ENCODE data around the gene ABAT.

The ABAT gene

DNA sequence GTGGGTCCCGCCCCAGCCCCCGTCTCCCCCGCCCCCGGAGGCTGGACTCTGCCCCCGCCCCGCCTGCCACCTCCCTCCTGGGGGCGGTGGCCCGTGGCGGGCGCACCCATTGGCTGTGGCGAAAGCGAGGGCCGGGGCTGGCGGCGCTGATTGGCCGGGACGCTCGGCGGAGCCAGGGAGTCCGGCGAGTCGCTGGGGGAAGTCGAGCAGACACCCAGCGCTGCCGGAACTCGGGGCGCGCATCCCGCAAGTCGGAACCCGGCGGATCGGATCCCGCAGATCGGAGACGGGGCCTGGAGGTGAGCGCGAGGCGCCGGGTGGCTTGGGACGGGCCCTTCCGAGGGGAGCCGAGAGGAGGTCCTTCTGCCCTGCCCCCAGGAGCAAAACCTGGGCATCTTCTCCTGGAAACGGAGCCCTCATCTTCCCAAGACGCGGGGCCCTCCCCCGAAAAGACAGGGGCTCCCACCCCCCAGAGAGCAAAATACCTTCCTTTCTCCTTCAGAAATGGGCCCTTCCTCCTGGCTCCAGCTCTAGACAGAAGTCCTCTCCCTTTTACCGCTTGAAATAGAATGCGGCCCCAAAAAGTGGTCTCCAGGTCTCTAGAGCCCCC lies at the start of gene ABAT:
TSS of gene ABAT (plus strand) at position 205 of the 610 bp plus-strand sequence. CDS start 61,123 bp downstream, outside the sequence.
- DNase-seq (ENCODE audit: low spot score), result peak; percentile 93

DNA sequence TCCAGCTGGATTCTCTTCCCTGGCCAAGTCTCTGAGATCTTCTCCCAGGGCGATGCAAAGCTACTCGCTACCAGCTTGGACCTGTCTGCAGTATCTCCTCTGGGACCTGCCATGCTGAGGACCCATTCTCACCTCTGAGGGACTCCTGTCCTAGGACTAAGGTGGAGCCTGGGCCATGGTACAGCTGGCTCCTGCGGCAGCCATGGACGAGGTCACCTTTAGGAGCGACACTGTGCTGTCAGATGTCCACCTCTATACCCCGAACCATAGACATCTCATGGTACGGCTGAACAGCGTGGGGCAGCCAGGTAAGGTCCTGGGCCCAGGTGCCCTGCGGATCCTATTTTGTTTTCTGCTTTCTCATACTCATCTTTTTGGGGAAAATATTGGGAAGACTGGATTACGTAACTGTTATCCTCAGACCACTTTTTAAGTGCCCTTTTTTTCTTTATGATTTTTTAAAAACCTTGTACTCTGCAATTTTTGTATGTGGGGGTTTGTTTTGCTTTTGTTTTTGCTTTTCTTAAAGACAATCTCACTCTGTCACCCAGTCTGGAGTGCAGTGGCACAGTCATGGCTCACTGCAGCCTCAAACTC lies 48.8 kb upstream of the ABAT start:
- no peak for DNase-seq (ENCODE audit: low spot score)

DNA sequence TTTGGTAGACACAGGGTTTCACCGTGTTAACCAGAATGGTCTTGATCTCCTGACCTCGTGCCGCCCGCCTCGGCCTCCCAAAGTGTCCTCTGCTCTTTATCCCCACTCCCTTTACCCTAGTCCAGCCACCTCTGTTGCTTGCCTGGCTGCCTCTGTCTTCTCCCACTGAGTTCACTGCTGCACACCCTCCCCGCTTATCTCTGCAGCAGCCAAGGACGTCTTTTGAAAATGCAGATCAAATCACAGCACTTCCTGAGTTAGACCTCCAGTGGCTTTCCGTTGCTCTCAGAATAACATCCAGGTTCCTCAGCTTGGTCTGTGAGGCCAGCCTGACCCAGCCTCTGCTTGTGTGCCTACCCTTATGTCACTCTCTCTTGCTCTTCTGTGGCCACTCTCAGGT lies 47.5 kb upstream of the ABAT start:
- DNase-seq (ENCODE audit: low spot score), result no peak

DNA sequence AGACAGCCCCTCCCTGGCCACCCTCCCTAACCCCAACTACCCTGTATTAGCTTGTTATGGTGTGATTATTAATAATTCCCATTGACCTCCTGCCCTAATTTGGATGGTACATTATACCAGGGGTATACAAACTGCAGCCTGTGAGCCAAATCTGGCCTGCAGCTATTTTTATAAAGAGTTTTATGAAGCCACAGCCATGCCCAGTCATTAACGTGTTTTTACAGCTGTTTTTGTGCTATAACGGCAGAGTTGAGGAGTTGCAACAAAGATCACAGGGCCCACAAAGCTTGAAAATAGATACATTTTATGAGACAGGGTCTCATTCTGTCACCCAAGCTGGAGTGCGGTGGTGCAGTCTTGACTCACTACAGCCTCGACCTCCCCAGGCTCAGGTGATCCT lies 47.0 kb upstream of the ABAT start:
- DNase-seq (ENCODE audit: low spot score), result no peak

DNA sequence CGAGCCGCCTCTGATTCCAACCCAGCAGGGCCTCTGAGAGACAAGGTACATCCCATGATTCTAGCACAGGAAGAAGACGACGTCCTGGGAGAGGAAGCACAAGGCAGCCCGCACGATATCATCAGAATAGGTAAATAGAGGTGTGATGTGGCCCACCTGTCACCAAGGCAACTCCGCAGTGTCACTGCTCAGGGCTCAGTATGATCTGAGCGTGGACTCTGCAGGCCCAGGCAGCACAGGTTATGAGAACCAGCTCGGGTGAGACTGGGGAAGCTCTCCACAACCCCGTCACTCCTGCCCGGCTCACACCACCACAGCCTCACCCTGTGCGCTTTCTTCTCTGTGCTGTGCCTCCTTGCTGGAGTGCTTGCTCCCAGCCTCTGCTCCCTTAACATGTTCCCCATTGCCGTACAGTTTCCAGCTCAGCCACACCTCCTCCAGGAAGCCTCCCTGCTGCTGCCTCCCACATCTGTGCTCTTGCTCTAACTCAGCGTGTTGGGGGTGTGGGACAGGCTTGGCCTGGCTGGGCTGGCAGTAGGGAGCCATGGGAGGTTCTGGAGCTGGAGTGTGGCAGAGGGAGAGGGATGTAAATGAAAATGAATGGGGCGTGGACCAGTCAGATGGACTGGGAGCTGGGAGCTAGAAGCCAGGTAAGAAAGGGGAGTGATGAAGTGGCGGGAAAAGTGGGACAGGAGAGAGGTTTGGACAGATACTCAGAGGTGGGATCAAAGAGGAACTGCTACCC lies 45.3 kb upstream of the ABAT start:
- DNase-seq (ENCODE audit: low spot score), result no peak

DNA sequence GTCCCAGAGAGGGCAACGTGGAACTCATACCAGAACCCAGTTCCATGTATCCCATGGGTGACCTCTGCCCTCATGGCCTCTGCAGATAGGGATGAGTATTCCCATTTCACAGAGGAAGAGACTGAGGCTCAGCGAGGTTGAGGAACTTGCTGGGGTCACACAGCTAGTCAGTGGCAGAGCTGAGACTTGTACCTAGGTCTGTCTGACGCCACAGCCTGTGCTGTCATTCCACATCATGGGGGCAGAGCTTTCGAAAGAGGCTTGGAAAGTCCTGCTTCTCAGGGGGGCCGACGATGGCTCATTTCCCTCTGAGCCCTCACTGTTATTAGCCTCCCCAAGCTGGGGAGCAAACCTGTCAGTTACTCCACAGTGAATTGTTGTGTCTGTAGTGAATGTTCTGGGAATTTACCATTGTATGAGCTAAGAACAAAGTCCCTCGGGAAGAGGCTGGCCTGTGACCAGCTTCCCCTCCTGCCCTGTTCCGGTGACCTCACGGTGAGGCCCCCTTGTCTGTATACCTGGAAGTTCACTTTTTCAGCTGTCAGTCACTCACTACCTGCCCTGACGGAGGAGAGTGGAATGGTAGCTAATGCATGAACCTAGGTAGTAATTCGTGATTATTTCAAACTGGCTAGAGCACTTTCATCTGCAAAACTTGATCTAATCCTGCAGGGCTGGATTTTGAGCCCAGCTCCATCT lies 44.0 kb upstream of the ABAT start:
- DNase-seq (ENCODE audit: low spot score), result no peak

DNA sequence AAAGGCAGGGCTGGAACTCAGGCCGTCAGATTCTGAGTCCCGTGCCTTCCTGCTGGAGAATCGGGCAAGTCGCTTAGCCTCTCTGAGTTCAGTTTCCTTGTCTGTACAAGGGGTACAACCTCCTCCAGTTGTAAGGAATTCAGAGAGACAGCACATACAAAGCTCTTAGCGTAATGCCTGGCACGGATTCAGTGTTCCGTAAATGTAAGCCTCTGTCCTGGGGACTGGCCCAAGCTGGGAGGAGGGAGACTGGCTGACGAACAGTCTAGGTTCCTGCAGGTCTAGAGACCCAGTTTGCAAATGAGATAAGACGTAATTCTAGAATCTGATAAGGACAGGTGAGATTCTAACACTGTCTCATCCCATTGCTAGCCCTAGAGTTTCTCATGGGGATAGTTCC lies 43.0 kb upstream of the ABAT start:
- DNase-seq (ENCODE audit: low spot score), result peak; percentile 25

DNA sequence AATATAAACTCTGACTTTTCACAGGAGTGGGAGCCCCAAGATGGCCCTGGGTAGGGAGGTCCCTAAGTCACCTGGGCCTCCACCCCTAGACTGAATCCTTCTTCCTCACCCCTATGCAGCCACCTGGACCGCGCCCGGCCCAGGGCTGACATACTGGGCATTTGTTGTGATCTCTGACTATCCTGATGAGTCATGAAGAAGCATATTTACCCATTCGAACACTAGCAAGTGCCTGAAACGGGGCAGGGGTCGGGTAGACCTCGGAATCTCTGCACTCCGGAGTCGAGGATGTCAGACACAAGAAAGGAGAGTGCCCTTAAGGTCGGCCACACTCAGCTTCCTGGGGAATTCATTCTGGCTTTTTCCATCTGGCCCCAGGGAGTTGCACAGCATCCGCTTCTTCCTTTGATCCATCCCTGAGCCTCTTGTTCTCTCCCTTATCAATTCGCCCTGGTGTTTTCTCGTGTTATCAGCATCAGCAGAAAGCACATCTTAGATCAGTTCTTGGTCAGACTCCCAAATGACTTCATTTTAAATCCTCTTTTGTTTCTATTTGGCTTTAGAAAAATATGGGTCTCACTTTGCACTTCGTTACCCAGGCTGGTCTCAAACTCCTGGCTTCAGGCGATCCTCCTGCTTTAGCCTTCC lies 42.5 kb upstream of the ABAT start:
- DNase-seq (ENCODE audit: low spot score), result no peak

DNA sequence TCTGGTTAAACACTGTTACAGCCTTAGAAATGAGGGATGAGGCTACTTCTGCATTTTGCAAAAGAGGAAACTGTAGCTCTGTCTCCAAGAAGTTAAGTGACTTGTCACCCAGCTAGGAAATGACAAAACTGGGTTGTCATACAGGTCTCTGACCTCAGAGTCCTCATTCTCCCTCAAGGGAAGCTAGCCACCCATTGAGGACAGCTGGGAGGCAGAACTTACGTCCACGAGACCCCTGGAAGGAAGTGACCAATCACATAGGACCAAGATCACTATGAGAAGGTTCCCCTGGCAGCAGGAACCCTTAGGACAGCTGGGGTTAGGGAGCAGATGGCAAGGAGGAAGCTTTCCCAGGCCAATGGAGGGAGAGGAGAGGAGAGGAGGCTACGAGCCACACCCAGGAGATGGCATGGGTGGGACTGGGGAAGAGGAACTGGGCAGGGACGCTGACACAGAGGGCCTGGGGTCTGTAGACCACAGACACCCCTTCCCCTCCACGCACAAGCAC lies 41.7 kb upstream of the ABAT start:
- DNase-seq (ENCODE audit: low spot score), result peak; percentile 49

DNA sequence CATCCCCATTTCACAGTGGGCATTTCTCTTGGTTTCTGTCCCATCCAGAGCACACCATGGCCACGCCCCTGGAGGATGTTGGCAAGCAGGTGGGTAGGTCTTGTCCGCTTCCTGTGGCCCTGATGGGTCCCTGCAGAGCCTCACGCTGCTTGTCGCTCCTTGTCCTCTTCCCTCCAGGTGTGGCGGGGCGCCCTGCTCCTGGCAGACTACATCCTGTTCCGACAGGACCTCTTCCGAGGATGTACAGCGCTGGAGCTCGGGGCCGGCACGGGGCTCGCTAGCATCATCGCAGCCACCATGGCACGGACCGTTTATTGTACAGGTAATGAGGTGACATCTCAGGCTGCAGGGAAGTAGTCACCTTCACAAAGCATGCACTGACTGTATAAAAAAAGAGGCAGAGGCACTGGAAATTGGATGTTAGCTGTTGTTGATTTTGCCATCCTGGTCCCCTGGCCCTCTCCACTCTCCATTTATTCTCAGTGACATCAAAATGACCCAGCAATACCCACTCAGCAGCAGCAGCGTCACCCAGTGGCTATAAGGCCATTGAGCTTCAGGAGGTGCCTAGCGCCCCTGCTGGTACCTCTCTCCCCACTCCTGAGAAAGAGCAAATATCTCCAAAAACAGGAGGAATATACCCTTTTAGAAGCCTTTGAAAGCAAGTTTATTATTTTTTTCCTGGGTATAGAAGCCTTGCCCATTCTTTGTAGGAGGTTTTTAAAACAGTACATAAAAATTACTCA lies 39.3 kb upstream of the ABAT start:
- DNase-seq (ENCODE audit: low spot score), result no peak

DNA sequence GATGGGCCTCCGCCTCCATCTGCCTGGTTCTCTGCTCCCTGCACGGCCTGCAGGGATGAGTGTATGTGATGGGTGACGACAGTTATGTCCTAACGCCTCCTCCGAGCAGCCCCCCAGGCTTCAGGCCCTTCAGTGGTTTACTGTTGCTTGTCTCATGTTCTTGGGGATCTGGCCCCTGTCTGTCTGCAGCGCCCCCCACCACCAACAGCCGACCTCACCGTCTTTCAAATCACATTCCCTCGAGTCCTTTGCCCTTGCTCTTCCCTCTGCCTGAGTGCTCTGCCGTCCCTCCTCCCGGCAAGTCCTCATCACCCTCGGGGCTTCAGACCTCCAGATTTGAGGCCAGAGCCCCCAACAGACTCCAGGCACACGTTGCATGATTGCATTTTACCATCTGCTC lies 34.7 kb upstream of the ABAT start:
- no peak for DNase-seq (ENCODE audit: low spot score)

DNA sequence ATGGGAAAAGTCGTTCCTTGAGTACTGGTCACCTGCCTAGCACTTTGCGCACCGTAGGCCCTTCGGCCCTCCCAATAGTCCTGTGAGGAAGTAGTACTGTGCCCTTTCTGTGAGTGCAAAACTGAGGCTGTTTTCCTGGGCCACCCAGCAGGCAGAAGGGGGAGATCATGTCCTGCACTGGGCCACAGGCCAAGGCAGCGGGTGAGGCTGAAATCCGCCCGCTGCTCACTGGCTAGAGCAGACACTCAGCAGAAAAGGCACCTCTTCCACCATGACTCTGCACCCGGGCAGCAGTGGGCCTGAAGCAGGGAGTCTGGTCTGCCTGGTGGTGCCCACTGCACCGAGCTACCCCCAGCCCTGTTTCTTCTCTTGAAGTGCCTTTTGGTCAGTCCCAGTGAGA lies 32.7 kb upstream of the ABAT start:
- DNase-seq (ENCODE audit: low spot score), result peak; percentile 68

DNA sequence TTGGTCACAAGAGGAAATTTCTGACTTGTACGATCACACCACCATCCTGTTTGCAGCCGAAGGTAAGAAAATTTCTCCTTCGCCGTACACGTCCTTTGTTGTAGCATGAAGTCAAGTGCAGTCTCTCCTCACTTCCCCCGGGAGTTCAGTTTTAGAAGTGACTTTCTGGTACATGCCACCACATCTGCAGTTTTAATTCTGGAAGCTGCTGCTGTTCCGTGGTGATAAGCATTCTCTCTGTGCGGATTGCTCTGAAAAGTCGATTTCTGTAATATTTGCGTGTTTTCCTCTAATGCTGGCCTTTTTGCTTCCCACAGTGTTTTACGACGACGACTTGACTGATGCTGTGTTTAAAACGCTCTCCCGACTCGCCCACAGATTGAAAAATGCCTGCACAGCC lies 32.3 kb upstream of the ABAT start:
- no peak for DNase-seq (ENCODE audit: low spot score)

DNA sequence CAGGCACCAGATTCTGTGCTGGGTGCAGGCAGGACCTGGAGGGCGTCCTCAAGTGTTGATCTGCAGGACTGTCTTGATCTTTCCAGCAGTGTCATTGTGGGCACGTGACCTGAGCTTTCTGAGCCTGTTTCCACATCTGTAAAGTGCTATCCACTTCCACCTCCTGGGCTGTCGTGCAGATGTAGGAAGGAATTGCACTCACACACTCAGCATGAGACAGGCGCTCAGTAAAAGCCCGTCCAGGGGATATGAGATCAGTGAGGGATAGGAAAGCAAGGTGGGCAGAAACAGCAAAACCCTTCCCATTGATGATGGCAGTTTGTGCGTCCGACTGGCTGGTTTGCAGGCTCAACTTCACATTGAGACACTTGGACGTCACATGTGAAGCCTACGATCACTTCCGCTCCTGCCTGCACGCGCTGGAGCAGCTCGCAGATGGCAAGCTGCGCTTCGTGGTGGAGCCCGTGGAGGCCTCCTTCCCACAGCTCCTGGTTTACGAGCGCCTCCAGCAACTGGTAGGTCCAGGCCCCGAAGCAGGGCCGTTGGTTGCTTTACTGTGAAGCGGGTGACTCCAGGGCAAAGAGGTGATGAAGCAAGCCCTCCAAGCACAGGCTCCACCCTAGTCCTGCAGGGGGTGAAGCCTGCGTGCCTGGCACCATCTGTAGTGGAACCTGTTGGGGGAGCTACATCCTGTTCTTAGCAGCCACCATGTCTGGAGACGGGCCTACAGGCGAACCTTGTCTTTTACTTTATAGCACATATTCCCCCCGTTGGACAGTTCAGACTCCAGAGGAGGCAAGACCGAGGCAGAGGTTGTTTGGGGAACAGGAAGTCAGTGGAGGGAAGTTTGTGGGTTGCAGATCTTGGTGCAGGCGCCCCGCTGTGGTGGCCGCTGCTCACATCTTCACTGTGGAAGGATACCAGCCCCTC lies 29.9 kb upstream of the ABAT start:
- DNase-seq (ENCODE audit: low spot score), result peak; percentile 43

DNA sequence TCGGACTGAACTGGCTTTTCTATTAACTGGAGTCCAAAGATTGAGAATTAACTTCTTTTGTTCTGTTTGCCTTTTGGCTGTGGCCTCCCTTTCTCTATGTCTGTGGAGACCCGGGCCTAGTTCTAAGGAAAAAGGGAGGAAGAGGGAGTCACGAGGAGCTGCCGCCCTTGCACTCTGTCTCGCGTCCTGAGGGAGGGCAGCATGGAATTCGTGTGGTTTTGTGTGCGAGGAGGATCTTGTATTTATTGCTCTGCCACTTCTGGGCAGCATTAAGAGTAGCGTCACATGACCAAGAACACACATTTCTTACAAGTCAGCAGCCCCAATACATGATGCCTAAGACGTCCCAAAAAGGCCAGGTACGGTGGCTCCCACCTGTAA lies 29.3 kb upstream of the ABAT start:
- DNase-seq (ENCODE audit: low spot score), result no peak

DNA sequence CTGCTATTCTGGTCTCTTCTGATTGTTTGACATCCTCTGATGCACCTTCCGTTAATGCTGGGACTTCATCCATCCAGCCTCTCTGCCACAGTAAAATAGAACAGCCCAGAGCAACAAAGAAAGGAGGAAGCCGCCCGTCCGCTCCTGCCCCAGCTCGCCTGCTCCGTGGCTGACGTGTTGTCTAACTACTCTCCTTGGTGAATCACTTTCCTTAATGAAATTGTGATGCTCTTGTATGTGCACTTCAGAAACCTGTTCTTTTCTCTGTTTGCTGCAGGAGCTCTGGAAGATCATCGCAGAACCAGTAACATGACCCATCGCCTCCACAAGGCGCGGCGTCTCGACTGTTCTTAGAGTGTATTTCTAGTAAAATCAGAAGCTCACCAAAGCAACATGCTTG lies 28.6 kb upstream of the ABAT start:
- DNase-seq (ENCODE audit: low spot score), result no peak

DNA sequence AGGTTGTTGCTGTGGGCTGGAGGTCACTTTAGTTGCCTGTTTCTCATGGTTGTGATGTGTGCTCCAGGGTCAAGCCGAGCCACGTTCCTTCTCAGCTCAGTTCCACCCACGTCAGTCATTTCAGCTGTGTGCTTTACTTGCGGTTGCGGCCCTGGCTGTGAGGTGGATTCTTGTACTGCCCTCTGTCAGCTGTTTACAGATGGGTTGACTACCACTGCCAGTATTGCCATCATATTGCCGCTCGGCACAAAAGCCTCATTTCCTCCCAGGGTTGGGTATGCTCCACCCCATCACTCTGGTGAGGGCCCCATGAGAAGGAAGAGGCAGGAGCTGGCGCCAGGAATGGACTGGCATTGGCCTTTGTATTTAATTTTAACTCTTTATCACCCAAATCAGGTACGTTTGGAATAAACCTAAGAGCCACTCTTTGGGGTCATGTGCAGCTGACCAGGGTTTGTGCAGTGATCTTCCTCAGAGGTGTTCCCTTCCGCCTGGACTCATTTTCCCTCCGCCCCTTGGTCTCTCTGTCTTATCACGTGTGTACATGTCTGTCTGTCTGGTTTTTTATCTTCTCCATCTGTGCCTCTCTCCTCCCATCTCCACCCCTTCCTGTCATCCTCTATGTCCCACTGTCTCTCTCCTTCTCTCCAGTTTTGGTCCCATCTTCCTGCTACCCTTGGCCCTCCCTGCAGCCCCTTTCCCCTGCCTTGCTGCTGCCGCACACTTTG lies 27.9 kb upstream of the ABAT start:
- DNase-seq (ENCODE audit: low spot score), result no peak

DNA sequence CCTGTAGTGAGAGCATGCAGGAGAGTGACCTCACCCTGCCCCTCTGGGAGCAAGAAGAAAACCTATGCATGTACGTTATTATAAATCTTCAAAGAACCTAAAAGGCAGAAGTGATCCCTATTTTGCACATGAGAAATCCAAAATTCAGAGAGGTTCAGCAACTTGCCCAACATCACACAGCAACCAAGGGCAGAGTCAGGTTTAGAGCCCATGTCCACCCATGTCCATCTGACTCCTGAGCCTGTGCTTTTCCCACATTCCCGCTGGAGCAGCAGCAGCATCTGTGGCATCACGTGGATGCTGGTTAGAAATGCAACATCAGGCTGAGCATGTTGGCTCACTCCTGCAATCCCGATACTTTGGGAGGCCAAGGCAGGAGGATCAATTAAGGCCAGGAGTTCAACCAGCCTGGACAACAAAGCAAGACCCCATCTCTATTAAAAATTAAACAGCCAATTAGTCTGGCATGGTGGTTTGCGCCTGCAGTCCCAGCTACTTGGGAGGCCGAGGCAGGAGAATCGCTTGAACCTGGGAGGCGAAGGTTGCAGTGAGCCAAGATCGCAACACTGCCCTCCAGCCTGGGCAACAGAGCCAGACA lies 26.6 kb upstream of the ABAT start:
- DNase-seq (ENCODE audit: low spot score), result no peak

DNA sequence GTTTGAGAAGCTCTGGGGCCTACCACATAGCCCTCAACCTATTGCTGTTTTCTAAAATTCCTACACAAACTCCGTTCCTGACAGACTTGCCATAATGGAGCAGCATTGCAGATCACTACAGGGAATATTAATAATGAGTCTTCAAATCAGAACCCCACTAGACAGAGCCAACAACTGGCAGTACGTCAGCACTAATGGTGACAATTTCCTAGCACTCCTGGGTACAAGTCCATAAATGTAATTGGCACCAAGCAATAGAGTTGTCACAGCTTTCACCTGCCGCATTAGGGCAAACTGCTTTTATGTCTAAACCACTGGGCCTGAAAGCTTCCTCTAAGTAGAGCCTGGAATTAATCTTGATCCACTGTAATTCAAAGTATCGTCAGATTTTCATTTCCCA lies 25.5 kb upstream of the ABAT start:
- DNase-seq (ENCODE audit: low spot score), result no peak
